GM23338 (cell line): ENCODE measurements around the gene ADAMTSL5.

Experiments used
- CREB1 ChIP-seq: fragments of 250-450 bp; sonication (Bioruptor Pico); IDR thresholded peaks from 2 replicates; pipeline ENCODE4 v1.5.0; 2020; ENCODE audit warnings: low read depth, mild to moderate bottlenecking, moderate library complexity
- EZH2 ChIP-seq: fragments of 200-600 bp; sonication (generic); IDR thresholded peaks from one replicate; pipeline ENCODE4 v1.8.0; 2017; ENCODE audit warnings: antibody characterized with exemption, mild to moderate bottlenecking, low read depth; ENCODE audit not compliant: unreplicated experiment
- EZH2phosphoT487 ChIP-seq: fragments of 200-600 bp; sonication (generic); IDR thresholded peaks from one replicate; pipeline ENCODE4 v1.8.1; 2018; ENCODE audit warnings: antibody characterized with exemption; ENCODE audit not compliant: unreplicated experiment
- JUNB ChIP-seq: IDR thresholded peaks from one replicate; pipeline ENCODE4 v1.6.1; 2016; ENCODE audit warnings: antibody characterized with exemption; ENCODE audit not compliant: unreplicated experiment
- NANOG ChIP-seq: IDR thresholded peaks from 2 replicates; pipeline ENCODE4 v1.6.1; 2016; ENCODE audit warnings: antibody characterized with exemption, borderline replicate concordance
- POLR2AphosphoS5 ChIP-seq: IDR thresholded peaks from 2 replicates; pipeline ENCODE4 v1.6.1; 2016; ENCODE audit warnings: antibody characterized with exemption, low read depth
- STAT1 ChIP-seq: IDR thresholded peaks from one replicate; pipeline ENCODE4 v1.6.1; 2016; ENCODE audit warnings: antibody characterized with exemption; ENCODE audit not compliant: unreplicated experiment
- TF ChIP-seq, protein P1 (sequence below), 2 experiments: fragments of 200-600 bp in 1 of 2; sonication (generic) in 1 of 2; conservative IDR thresholded peaks; 2 replicates each; pipeline versions ENCODE4 v1.5.1 to v1.6.1; 2016 to 2017; ENCODE audit warnings: antibody characterized with exemption in 2 of 2, low read depth in 2 of 2, mild to moderate bottlenecking in 2 of 2, moderate library complexity in 1 of 2
- TF ChIP-seq, protein P2 (sequence below): IDR thresholded peaks from one replicate; pipeline ENCODE4 v1.6.1; 2018; ENCODE audit warnings: antibody characterized with exemption; ENCODE audit not compliant: unreplicated experiment
- TF ChIP-seq, protein P3 (sequence below): IDR thresholded peaks from 2 replicates; pipeline ENCODE4 v1.6.1; 2016; ENCODE audit warnings: antibody characterized with exemption

DNA sequence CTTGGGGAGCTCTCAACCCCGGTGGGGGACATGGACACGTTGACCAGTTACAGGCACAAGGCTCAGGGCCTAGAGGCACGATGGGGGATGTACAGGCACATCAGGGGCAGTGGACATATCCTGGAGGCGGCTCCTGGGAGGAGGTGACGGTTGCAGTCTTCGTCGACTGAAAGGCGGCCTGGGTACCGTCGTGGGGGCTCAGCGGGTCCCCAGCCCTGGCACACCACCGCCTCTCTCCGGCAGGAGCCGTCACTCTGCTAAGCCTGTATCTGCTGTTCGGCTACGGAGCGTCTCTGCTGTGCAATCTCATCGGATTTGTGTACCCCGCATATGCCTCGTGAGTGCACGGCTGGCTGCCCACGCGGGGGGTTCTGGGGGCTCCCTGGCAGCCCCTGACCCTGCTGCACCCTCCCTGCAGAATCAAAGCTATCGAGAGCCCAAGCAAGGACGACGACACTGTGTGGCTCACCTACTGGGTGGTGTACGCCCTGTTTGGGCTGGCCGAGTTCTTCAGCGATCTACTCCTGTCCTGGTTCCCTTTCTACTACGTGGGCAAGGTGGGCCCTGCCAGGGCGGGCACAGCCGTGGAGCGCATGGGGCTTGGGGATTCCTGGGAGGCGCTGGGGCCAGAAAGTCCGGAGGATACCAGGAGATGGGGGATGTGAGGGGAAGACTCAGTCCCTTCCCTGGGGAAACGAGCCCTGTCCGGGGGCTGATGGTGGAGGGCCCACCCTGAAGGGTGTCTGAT, 17.6 kb downstream of the ADAMTSL5 start:
- TF ChIP-seq, protein P1, sequence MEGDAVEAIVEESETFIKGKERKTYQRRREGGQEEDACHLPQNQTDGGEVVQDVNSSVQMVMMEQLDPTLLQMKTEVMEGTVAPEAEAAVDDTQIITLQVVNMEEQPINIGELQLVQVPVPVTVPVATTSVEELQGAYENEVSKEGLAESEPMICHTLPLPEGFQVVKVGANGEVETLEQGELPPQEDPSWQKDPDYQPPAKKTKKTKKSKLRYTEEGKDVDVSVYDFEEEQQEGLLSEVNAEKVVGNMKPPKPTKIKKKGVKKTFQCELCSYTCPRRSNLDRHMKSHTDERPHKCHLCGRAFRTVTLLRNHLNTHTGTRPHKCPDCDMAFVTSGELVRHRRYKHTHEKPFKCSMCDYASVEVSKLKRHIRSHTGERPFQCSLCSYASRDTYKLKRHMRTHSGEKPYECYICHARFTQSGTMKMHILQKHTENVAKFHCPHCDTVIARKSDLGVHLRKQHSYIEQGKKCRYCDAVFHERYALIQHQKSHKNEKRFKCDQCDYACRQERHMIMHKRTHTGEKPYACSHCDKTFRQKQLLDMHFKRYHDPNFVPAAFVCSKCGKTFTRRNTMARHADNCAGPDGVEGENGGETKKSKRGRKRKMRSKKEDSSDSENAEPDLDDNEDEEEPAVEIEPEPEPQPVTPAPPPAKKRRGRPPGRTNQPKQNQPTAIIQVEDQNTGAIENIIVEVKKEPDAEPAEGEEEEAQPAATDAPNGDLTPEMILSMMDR (conservative IDR thresholded peaks at IDR 0.05; ENCODE audit: low read depth in 2 of 2) = no peak
- TF ChIP-seq, protein P2, sequence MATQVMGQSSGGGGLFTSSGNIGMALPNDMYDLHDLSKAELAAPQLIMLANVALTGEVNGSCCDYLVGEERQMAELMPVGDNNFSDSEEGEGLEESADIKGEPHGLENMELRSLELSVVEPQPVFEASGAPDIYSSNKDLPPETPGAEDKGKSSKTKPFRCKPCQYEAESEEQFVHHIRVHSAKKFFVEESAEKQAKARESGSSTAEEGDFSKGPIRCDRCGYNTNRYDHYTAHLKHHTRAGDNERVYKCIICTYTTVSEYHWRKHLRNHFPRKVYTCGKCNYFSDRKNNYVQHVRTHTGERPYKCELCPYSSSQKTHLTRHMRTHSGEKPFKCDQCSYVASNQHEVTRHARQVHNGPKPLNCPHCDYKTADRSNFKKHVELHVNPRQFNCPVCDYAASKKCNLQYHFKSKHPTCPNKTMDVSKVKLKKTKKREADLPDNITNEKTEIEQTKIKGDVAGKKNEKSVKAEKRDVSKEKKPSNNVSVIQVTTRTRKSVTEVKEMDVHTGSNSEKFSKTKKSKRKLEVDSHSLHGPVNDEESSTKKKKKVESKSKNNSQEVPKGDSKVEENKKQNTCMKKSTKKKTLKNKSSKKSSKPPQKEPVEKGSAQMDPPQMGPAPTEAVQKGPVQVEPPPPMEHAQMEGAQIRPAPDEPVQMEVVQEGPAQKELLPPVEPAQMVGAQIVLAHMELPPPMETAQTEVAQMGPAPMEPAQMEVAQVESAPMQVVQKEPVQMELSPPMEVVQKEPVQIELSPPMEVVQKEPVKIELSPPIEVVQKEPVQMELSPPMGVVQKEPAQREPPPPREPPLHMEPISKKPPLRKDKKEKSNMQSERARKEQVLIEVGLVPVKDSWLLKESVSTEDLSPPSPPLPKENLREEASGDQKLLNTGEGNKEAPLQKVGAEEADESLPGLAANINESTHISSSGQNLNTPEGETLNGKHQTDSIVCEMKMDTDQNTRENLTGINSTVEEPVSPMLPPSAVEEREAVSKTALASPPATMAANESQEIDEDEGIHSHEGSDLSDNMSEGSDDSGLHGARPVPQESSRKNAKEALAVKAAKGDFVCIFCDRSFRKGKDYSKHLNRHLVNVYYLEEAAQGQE = no peak
- TF ChIP-seq EZH2phosphoT487 = no peak
- no peak for TF ChIP-seq EZH2
- TF ChIP-seq POLR2AphosphoS5 = no peak
- TF ChIP-seq, protein P3, sequence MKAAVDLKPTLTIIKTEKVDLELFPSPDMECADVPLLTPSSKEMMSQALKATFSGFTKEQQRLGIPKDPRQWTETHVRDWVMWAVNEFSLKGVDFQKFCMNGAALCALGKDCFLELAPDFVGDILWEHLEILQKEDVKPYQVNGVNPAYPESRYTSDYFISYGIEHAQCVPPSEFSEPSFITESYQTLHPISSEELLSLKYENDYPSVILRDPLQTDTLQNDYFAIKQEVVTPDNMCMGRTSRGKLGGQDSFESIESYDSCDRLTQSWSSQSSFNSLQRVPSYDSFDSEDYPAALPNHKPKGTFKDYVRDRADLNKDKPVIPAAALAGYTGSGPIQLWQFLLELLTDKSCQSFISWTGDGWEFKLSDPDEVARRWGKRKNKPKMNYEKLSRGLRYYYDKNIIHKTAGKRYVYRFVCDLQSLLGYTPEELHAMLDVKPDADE = no peak
- TF ChIP-seq CREB1 (CRISPR knock-in tag) = no peak
- TF ChIP-seq NANOG = no peak
- no peak for TF ChIP-seq JUNB
- no peak for TF ChIP-seq STAT1
